UCSD-AML1 (cell line): ENCODE data around the gene VWA2.

Experiments
- DNase-seq: peaks from one replicate; lab custom pipeline; 2025; ENCODE audit not compliant: unreplicated experiment; lab: John Stamatoyannopoulos, UW

Gene VWA2

GRCh38 chr10:114246679-114247305, 7.7 kb downstream of the VWA2 start:
- no peak for DNase-seq

GRCh38 chr10:114250236-114250635, 11.2 kb downstream of the VWA2 start:
- DNase-seq = no peak

- no peak for DNase-seq
Measured at GRCh38 chr10:114250716-114251115, 11.7 kb downstream of the VWA2 start.

GRCh38 chr10:114252092-114252491, 13.0 kb downstream of the VWA2 start:
- DNase-seq = no peak

- DNase-seq = no peak
Measured at GRCh38 chr10:114252883-114253282, 13.8 kb downstream of the VWA2 start.

GRCh38 chr10:114255227-114255626, 16.2 kb downstream of the VWA2 start:
- DNase-seq = no peak

GRCh38 chr10:114256008-114256765, 17.1 kb downstream of the VWA2 start:
- DNase-seq = no peak

GRCh38 chr10:114256822-114257221, 17.8 kb downstream of the VWA2 start:
- DNase-seq = no peak

- no peak for DNase-seq
Measured at GRCh38 chr10:114257498-114257897, 18.4 kb downstream of the VWA2 start.

GRCh38 chr10:114258274-114258840, 19.3 kb downstream of the VWA2 start:
- DNase-seq = no peak

- DNase-seq = no peak
Measured at GRCh38 chr10:114259824-114260223, 20.8 kb downstream of the VWA2 start.

GRCh38 chr10:114260366-114260765, 21.3 kb downstream of the VWA2 start:
- DNase-seq = no peak

GRCh38 chr10:114261076-114261475, 22.0 kb downstream of the VWA2 start:
- DNase-seq = no peak

- DNase-seq = no peak
Measured at GRCh38 chr10:114262496-114262895, 23.4 kb downstream of the VWA2 start.

- no peak for DNase-seq
Measured at GRCh38 chr10:114265392-114266053, 26.5 kb downstream of the VWA2 start.

GRCh38 chr10:114266521-114266920, 27.5 kb downstream of the VWA2 start:
- DNase-seq = no peak

- DNase-seq = no peak
Measured at GRCh38 chr10:114271075-114271778, 32.2 kb downstream of the VWA2 start.

- no peak for DNase-seq
Measured at GRCh38 chr10:114271779-114272167, 32.7 kb downstream of the VWA2 start.

GRCh38 chr10:114272696-114273095, 33.6 kb downstream of the VWA2 start:
- DNase-seq = no peak

- DNase-seq = no peak
Measured at GRCh38 chr10:114273910-114274309, 34.9 kb downstream of the VWA2 start.
